GM19035 (cell line): Measurements from ENCODE around the gene CABP4.

Source experiments
- ATAC-seq: cut with Tn5 transposase; IDR thresholded peaks from one replicate; pipeline ENCODE4 v1.9.1; 2021; ENCODE audit not compliant: unreplicated experiment

The CABP4 gene

DNA sequence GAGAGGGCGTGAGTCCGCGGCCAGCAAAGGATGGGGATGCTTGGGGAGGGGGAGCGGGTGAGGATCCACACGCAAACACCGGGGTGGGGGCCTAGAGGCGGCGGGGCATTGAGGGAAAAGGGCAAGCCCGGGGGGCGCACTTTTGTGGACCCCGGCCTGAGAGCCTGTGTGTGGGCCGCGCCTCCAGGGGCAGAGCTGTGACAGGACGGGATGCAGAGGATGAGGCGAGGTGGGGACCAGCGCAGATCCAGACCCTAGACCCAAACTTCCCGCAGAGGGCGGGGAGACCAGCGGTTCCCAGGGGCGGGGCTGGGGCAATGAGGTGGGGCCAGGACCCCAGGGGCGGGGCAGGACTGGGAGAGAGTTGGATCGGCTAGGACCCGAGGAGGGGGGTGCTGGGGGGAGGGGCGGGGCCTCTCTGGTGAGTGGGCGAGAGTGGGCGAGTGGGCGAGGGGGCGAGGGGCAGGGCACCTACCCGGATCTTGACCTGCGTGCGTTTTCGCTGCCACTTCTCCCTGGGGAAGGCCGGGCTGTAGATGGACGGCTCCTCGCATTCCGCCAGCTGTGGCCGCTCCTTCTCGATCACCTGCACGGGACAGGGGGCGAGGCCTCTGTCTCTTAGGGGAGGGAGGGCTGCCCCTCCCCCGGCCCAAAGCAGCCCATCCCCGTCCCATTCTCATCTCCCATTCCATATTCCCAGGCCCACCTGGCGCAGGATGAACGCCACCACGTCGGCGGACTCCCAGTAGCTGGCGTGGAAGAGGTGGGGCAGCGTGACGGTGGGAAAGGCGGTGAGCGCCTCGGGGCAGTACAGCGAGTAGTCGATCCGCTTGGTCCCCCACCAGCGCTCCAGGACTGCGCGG is 39.4 kb downstream of the CABP4 start:
- no peak for ATAC-seq

DNA sequence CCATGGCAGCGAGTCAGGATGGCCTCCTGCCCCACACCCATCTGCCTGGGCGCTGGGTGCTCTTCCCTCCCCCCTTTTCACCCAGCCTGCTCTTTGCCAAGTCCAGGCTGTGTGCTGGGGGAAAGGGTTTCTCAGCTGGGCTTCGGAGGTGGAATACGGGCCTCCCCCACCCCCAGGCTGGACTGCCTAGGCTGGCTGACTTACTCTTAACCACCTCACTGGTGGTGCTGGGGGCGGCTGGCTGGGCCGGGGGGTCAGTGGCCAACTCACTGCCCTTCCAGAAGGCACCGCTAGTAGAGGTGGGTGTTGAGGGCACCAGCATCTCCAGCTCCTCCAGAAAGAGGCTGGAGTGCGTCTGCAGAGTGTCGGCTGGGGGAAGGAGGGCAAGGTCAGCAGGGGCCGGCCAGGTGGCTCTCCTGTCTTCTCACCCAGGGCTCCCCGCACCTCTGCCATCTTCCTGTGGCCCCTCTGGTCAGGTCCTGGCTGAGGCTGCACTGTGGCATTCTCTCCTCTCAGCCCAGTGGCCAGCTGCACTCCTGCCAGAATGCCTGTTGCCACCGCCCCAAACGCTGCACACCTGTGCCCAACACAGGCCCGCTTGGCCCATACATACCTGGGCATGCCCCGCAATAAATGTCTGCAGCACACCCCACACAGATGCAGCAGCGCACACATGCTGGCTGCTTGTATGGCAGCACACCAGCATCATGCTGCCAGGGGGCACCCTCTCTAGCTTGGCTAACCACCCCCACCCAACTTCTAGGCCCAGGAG is 40.3 kb downstream of the CABP4 start:
- no peak for ATAC-seq

DNA sequence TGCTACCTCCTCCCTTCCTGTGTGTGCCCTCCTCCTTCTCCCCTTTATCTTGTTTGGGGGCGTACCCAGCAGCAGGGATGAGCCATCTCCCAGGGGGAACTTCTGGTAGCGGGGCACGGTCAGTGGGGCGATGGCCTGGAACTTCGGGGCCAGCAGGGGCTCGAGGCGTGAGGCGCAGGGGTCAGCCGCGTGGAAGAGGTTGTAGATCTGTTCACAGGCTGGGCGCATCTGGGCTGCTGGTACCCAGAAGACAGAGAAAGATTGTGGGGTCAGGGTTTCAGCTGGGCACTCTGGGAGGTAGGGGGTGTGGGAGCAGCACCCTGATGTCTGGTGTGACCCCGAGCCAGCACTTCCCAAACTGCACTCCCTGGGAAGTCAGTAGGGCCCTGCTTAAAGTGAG is 41.0 kb downstream of the CABP4 start:
- ATAC-seq, result no peak

- ATAC-seq, result no peak
These were observed 42.6 kb downstream of the CABP4 start for GRCh38 chr11:67497656-67498291.

- ATAC-seq, result no peak
These were observed 43.4 kb downstream of the CABP4 start for GRCh38 chr11:67498544-67498972.

DNA sequence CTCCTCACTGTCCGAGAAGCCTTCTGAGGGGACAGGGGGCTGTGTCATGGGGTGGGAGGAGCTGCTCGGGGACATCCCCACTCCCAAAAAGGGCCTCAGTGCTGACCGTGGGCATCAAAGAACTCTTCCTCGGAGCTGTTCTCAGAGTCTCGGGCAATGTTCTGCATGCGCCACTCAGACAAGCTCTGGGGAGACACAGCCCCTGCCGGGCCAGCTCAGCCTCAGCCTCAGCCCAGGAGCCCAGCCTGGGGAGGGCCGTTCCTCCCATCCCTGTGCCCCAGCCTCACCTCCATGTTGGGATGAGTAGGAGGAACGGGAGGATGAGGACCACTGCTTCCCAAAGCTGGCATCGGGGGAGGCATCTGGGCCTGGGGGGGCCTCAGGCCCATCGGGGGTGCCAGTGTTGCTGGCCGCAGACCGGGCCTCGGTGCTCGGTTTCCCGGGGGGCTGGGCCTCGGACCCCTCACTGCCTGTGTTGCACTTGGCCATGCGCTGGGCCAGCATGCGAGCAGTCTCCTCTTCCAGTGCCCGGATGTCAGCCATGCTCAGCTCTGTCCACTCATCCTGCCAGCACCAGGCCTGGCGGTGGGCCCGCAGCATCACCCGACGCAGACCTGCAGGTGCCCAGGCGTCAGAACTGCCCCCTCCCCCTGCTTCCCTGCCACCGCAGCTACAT is 44.8 kb downstream of the CABP4 start:
- ATAC-seq, result no peak

- no peak for ATAC-seq
These were observed 45.3 kb downstream of the CABP4 start for GRCh38 chr11:67500484-67500821.

DNA sequence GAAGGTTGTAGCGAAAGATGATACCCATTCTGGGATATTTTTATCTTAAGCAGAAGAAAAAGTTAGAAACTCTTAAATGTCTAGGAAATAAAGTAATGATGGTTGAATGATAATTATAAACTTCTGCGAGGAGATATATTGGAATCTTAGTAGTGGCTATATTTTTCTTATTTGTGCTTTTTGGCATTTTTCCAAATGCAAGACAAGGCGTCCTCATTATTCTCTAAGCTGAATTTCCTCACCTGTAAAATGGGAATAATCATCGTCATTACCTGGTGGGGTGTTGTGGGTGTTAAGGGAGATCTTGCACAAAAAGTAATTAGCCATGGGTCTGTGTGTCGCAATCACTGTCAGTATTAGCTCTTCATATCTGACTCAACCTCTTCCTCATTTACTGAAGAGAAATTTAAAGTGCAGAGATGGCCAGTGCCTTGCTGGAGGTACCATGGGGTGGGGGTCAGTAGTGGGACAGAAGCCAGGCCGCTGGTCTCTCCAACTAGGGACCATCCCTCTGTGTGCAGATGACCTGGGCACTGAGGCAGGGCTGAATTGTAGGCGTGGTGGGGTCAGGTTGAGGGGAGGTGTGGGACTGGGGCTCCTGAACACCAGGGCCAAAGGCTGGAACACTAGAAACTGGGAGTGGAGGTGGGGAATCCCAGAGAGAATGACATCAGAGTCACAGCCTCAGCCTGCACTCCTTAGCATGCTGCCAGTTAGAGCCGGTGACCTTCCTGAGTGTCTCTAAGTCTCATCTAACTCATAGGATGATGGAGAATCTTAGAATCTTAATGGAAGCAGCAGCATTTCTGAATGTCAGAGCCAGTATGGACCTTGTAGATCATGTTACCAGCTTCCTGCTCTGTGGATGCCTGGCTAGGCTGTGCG is 45.9 kb downstream of the CABP4 start:
- no peak for ATAC-seq

- ATAC-seq, result no peak
These were observed 46.7 kb downstream of the CABP4 start for GRCh38 chr11:67501854-67502253.

DNA sequence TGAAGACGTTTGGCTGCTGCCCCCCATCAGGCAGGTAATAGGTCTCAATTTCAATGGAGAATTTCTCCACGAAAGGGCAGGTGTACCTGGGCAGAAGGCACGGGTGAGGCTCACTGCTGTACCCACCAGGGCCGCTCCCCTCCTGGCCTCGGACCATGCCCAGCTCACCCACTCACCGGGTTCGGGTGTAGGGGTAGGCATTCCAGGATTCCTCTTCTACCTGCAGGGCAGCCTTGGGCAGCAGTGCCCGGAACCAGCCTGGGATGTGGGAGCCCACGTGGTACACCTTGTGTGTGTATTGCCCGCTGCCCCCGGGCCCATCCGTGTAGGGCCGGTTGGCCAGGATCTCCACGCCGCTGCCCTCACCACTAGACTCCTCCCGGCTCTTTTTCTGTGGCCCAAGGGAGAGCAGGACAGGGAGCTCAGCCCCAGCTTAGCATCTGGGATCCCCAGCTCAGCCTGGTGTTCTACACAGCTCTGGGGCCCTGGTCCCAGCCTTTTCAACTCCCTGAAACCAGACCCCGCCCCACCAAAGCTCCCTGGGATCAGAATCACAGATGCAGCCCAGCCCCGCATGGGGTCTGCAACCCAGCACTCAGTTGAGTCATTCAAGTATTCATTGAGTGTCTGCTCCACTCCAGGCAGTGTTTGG is 47.3 kb downstream of the CABP4 start:
- ATAC-seq, result no peak

- no peak for ATAC-seq
These were observed 48.2 kb downstream of the CABP4 start for GRCh38 chr11:67503119-67504004.

DNA sequence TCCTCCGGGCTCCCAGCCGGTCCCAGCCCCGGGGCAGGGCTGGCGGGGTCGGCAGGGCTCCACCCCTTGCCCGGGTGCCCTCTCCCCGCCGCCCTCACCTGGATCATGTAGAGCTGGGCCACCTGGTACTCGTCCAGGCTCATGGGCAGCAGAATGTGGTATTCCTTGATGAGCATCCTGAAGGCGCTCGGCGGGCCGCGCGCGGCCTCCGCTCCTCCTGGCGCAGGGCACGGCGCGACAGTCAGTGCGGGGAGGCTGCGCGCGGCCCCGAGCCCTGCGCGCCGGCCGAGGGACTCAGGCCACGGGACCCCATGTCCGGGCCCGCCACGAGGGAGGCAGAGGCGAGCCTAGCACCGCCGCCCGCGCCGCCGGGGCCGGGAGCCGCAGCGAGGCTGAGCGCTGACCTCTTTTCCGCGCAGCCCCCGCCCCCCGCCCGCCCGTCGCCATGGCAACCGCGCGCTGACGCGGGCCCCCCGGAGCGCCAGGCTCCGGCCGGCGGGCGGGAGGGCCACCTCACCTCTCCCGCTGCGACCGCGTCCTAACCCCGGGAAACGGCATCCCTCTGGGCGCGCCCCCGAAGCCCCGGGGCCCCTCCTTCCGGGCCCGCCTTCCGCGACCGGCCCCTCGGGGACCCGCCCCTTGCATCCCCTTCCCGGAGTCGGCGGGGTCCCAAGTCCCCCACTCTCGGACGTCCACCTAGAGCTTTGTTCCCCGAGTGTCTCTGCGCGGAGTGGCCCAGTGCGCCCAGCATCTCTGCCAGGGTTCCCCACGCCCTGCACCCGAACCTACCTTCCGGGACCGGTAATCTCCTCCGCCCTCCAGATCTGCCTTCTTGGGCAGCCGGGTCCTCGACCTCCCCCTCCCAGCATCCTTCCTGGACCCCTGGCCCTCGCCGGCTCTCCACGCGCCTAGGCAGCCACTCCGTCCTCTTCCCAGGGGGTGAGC is 49.1 kb downstream of the CABP4 start:
- no peak for ATAC-seq

DNA sequence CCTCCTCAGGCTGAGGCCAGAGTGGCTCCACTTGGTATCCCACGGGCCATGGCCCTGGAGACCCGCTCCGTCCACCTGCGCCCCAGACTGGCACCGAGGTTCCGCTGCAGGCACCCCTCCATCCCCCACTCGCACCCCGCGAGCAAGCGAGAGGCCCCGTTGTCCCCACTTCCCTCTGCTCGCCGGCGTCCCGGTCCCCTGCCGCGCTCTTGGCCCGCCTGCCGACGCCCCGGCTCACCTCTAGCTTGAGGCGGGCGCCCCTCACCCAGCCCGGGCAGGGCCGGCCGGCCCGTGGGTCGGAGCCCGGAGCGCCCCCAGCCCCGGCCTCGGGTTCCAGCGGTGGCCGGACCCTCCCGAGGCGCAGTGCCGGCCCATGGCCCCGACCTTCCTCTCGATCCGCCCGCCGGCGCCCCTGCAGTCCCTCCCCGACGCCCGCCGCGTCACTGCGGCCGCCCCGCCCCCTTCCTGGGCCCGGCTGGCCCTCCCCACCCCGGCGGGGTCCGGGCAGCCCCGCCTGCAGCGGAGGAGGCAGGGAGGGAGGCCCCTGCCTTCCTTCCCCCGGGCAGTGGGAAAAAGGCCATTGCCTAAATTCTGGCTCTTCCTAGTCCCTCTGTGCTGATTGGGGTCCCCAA is 49.9 kb downstream of the CABP4 start, which contains the start of gene PITPNM1:
Gene PITPNM1, minus strand, starts transcription at position 414 of the 632 bp plus-strand sequence. CDS start 1,183 bp downstream, outside the sequence.
- no peak for ATAC-seq

- ATAC-seq, result peak; percentile 18
These were observed 50.6 kb downstream of the CABP4 start for GRCh38 chr11:67505605-67506396.

GRCh38 chr11:67506426-67507051 is 51.4 kb downstream of the CABP4 start:
- no peak for ATAC-seq
